DOHH2 (cell line): Measurements from ENCODE around the gene WSCD2.

Experiments used
- H3F3A ChIP-seq: fragments of 200-600 bp; sonication (generic), shearing (Covaris generic); 2 replicates; pipeline ENCODE4 v1.6.0; 2016; ENCODE audit warnings: antibody characterized with exemption, mild to moderate bottlenecking; ENCODE audit not compliant: control insufficient read depth, insufficient read depth
- H3K27ac ChIP-seq: fragments of 200-600 bp; sonication (generic); 2 replicates; pipeline ENCODE4 v1.5.1; 2014; ENCODE audit warnings: low read depth, mild to moderate bottlenecking, low read length, moderate library complexity
- H3K27me3 ChIP-seq: fragments of 200-600 bp; sonication (generic); 2 replicates; pipeline ENCODE4 v1.6.1; 2014; ENCODE audit warnings: mild to moderate bottlenecking, low read length, mixed read lengths; ENCODE audit not compliant: control insufficient read depth
- H3K36me3 ChIP-seq: fragments of 200-600 bp; sonication (generic); 2 replicates; pipeline ENCODE4 v1.6.1; 2014; ENCODE audit warnings: mild to moderate bottlenecking, low read length, moderate library complexity, mixed read lengths; ENCODE audit not compliant: control insufficient read depth
- H3K4me1 ChIP-seq: fragments of 200-600 bp; sonication (generic); 2 replicates; pipeline ENCODE4 v1.6.1; 2014; ENCODE audit warnings: mild to moderate bottlenecking, low read length, mixed read lengths; ENCODE audit not compliant: control insufficient read depth
- H3K4me2 ChIP-seq: fragments of 200-600 bp; sonication (generic); 2 replicates; pipeline ENCODE4 v1.6.0; 2014; ENCODE audit warnings: mild to moderate bottlenecking, low read length, moderate library complexity
- H3K4me3 ChIP-seq: fragments of 200-600 bp; sonication (generic); 2 replicates; pipeline ENCODE4 v1.5.1; 2014; ENCODE audit warnings: mild to moderate bottlenecking, low read length, mixed read lengths
- H3K79me2 ChIP-seq: fragments of 200-600 bp; sonication (generic); 2 replicates; pipeline ENCODE4 v1.6.1; 2014; ENCODE audit warnings: mild to moderate bottlenecking, low read length, mixed read lengths; ENCODE audit not compliant: control insufficient read depth
- H3K9me2 ChIP-seq: fragments of 200-600 bp; sonication (generic); replicated peaks from 2 replicates; pipeline ENCODE4 v1.6.1; 2014; ENCODE audit warnings: mild to moderate bottlenecking, low read length, mixed read lengths; ENCODE audit not compliant: control insufficient read depth
- H3K9me3 ChIP-seq: fragments of 200-600 bp; sonication (generic); 2 replicates; pipeline ENCODE4 v1.6.1; 2014; ENCODE audit warnings: antibody characterized with exemption, low read length, mixed read lengths; ENCODE audit not compliant: control insufficient read depth, insufficient read depth
- H4K20me1 ChIP-seq: fragments of 200-600 bp; sonication (generic); 2 replicates; pipeline ENCODE4 v1.6.0; 2014; ENCODE audit warnings: low read depth, mild to moderate bottlenecking, antibody characterized with exemption, low read length, moderate library complexity; ENCODE audit not compliant: control insufficient read depth, insufficient read depth
- EZH2phosphoT487 ChIP-seq: fragments of 200-600 bp; sonication (generic); IDR thresholded peaks from 2 replicates; pipeline ENCODE4 v1.6.1; 2017; ENCODE audit warnings: borderline replicate concordance, mild to moderate bottlenecking, antibody characterized with exemption, low read length, moderate library complexity, mixed read lengths
- TF ChIP-seq, protein P1 (sequence below): fragments of 200-600 bp; sonication (generic); IDR thresholded peaks from one replicate; pipeline ENCODE4 v1.5.1; 2014; ENCODE audit warnings: antibody characterized with exemption, mild to moderate bottlenecking, low read depth, low read length; ENCODE audit not compliant: poor library complexity, severe bottlenecking

WSCD2 gene

DNA sequence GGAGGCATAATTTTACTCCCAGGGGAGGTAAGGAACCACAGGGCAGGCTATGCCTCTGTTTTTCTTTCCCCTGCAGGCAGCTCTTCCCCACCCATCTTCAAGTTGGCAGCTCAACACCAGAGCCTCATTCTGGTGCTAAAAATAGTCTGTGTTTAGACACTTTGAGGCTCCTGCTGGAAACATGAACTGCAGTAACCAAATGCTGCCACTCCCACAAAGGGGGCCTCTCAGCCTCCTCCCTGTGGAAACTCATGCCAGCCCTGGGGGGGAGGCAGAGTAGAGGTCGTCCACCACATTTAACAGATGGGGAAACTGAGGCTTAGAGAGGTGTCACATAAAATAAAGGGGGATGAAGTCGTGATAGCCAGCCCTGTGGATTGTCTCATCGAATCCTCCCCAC lies 61.4 kb downstream of the WSCD2 start:
- TF ChIP-seq, protein P1, sequence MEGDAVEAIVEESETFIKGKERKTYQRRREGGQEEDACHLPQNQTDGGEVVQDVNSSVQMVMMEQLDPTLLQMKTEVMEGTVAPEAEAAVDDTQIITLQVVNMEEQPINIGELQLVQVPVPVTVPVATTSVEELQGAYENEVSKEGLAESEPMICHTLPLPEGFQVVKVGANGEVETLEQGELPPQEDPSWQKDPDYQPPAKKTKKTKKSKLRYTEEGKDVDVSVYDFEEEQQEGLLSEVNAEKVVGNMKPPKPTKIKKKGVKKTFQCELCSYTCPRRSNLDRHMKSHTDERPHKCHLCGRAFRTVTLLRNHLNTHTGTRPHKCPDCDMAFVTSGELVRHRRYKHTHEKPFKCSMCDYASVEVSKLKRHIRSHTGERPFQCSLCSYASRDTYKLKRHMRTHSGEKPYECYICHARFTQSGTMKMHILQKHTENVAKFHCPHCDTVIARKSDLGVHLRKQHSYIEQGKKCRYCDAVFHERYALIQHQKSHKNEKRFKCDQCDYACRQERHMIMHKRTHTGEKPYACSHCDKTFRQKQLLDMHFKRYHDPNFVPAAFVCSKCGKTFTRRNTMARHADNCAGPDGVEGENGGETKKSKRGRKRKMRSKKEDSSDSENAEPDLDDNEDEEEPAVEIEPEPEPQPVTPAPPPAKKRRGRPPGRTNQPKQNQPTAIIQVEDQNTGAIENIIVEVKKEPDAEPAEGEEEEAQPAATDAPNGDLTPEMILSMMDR, result no peak
- no peak for TF ChIP-seq EZH2phosphoT487
- no peaks in the 10 kb centered on the region for H3K9me3 ChIP-seq
- H3K27me3 ChIP-seq, result no peaks in the 10 kb centered on the region
- no peaks in the 10 kb centered on the region for H3K79me2 ChIP-seq
- H3K4me2 ChIP-seq, result no peak overlapping the region
- 0 out of 2 replicates have a peak, but pooled peaks cover 3% of the 10 kb centered on the region for H3K4me1 ChIP-seq
- H4K20me1 ChIP-seq, result no peaks in the 10 kb centered on the region; the same call in 1 of the 2 replicates
- no peaks in the 10 kb centered on the region for H3F3A ChIP-seq
- H3K27ac ChIP-seq, result no peak overlapping the region
- no peaks in the 10 kb centered on the region for H3K36me3 ChIP-seq
- no peak overlapping the region for H3K4me3 ChIP-seq
- H3K9me2 ChIP-seq, result no peaks in the 10 kb centered on the region

DNA sequence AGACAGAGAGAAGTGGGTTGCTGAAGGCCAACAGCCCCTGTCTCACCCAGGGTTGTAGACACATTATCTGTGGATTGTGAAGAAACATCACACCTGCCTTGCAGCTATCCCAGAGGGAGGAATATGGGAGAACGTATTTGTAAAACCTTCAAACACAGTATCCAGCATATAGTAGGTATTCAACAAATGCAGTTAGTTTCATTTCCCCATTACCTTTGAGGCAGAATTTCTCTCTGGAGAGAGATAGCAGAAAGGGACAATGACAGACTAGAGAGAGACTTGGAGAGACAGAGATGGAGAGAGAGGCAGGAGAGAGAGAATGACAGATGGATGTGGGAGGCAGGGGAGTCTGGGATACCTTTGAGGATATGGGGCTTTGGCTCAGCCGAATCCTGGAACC lies 62.0 kb downstream of the WSCD2 start:
- Histone ChIP-seq H4K20me1 (no peaks in the 10 kb centered on the region; the same call in 1 of the 2 replicates), H3K9me3 (no peaks in the 10 kb centered on the region), H3K4me3 (no peak overlapping the region), H3K4me1 (0 out of 2 replicates have a peak, but pooled peaks cover 3% of the 10 kb centered on the region), H3K4me2 (no peak overlapping the region), H3K36me3 (no peaks in the 10 kb centered on the region), H3K79me2 (no peaks in the 10 kb centered on the region), H3K27me3 (no peaks in the 10 kb centered on the region), H3F3A (no peaks in the 10 kb centered on the region), H3K9me2 (no peaks in the 10 kb centered on the region), H3K27ac (no peak overlapping the region)
- TF ChIP-seq, protein P1, result no peak
- TF ChIP-seq EZH2phosphoT487, result no peak

DNA sequence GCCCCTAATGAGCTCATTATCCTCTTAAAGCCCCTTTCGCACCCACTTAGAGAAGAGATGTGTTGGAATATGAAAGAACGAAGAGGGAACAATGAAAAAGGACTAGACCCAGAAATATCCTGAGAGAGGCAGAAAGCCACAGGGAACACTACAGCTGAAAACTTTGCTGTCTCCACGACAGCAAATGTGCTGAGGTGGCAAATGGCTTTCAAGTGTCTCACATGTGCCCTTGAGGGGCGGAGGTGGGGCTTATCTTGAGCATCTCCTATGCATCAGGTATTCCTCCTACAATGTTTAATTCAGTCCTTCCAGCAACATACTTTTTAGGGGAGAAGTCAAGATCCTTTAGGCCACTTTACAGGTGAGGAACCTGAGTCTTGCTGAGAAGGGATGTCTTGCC lies 62.9 kb downstream of the WSCD2 start:
- Histone ChIP-seq H3K27me3 (no peaks in the 10 kb centered on the region), H3K9me3 (no peaks in the 10 kb centered on the region), H3F3A (no peaks in the 10 kb centered on the region), H3K9me2 (no peaks in the 10 kb centered on the region), H3K4me1 (0 out of 2 replicates have a peak, but pooled peaks cover 3% of the 10 kb centered on the region), H4K20me1 (no peaks in the 10 kb centered on the region; the same call in 1 of the 2 replicates), H3K27ac (no peak overlapping the region), H3K4me2 (no peak overlapping the region), H3K36me3 (no peaks in the 10 kb centered on the region), H3K4me3 (no peak overlapping the region), H3K79me2 (no peaks in the 10 kb centered on the region)
- no peak for TF ChIP-seq EZH2phosphoT487
- TF ChIP-seq, protein P1, result no peak

DNA sequence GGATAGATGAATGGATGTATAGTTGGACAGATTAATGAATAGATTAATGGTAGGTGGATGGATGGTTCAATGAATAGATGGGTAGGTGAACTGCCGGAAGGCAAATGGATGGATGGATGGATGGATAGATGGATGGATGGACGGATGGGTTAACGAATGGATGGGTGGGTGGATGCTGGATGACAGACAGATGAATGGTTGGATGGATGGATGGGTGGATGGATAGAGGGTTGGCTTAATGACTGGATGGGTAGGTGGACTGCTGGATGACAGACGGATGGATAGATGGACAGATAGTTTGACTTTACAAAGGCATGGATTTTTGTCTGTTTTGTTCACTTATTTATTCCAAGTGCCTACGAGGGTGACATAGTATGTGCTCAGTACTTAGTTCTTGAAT lies 64.4 kb downstream of the WSCD2 start:
- no peaks in the 10 kb centered on the region for H3K9me3 ChIP-seq
- no peak overlapping the region for H3K27ac ChIP-seq
- no peak overlapping the region for H3K4me2 ChIP-seq
- H3K79me2 ChIP-seq, result no peaks in the 10 kb centered on the region
- 0 out of 2 replicates have a peak, but pooled peaks cover 3% of the 10 kb centered on the region for H3K4me1 ChIP-seq
- H3K9me2 ChIP-seq, result no peaks in the 10 kb centered on the region
- no peaks in the 10 kb centered on the region for H3K27me3 ChIP-seq
- no peaks in the 10 kb centered on the region for H3K36me3 ChIP-seq
- H4K20me1 ChIP-seq, result no peaks in the 10 kb centered on the region; the same call in 1 of the 2 replicates
- no peaks in the 10 kb centered on the region for H3F3A ChIP-seq
- H3K4me3 ChIP-seq, result no peak overlapping the region
- TF ChIP-seq, protein P1, result no peak
- TF ChIP-seq EZH2phosphoT487, result no peak
